Stimulated activated CD4-positive, alpha-beta T cell treated with anti-CD3 and anti-CD28 coated beads, Interleukin-4, amount 100 ng/mL, for 1 hour (primary cell): ENCODE measurements around the gene ACBD4.
A peak's percentile ranks its signal among the peaks of the same experiment; 100 is the strongest.

Experiments used
- DNase-seq: peaks from one replicate; pipeline ENCODE4 v3.0.0-alpha.2; 2020

The ACBD4 gene

DNA sequence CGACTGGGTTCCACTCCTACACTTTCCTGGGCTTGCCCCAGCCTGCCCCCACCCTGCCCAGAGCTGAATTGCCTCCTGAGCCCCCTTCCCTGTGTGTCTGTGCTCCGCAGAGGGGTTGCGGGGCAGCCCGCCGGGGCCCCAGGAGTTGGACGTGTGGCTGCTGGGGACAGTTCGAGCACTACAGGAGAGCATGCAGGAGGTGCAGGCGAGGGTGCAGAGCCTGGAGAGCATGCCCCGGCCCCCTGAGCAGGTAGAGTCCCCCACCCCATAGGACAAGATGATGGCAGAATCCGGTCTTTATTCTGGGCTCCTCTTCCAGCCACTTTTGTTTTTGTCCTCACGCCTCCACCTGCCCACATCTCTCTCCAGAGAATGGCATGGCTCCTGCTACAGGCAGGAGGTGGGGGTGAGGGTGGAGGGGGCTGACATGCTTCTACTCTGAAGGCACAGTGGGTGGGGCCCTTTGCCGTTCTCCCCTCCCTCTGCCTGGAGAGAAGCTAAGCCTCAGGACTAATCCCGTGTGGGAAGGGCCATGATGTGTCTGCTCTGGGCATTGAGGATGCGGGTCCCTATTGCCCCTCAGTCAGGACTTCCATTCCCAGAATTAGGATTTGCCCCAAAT, 3.5 kb downstream of the ACBD4 start:
- DNase-seq = no peak

DNA sequence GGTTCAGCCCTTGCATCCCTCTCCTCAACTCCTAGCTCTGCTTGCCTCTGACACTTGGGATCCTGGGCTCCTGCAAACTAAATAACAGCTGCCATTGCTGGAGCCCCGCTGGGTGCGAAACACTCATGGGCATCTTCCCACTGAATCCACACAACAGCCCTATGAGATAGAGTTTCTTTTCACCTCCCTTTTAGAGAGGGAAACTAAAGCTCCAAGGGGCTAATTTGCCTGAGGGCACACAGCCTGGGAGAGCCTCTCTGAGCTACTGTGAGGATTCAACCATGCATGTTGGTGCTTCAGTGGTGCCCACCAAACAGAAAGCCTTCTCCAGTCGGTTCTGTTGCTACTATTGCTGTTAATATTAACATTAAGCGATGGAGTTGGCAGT, 4.0 kb downstream of the ACBD4 start:
- no peak for DNase-seq

DNA sequence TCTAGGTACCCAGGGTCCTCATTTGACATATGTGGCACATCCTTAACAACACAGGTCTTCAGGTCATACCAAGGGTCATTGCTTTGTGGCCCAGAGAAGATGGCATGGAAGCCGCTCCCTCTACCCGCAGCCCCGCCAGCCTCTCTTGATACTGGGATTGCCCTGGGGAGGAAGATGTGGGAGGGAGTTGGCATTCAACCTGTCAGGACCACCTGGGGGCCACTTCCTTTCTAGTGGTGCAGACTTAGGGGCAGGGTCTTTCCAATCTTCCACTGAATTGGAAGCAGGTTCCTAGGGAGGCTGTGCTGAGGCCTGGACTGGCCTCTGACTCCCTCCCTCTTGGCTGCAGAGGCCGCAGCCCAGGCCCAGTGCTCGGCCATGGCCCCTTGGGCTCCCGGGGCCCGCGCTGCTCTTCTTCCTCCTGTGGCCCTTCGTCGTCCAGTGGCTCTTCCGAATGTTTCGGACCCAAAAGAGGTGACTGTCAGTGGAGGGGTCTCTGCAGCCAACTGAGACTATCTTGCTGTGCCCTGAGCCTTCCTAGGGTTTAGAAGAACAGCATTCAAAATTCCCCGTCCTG, 7.7 kb downstream of the ACBD4 start:
- no peak for DNase-seq

- peak; percentile 41 for DNase-seq
Observed at GRCh38 chr17:45143767-45144198, 8.3 kb downstream of the ACBD4 start.

DNA sequence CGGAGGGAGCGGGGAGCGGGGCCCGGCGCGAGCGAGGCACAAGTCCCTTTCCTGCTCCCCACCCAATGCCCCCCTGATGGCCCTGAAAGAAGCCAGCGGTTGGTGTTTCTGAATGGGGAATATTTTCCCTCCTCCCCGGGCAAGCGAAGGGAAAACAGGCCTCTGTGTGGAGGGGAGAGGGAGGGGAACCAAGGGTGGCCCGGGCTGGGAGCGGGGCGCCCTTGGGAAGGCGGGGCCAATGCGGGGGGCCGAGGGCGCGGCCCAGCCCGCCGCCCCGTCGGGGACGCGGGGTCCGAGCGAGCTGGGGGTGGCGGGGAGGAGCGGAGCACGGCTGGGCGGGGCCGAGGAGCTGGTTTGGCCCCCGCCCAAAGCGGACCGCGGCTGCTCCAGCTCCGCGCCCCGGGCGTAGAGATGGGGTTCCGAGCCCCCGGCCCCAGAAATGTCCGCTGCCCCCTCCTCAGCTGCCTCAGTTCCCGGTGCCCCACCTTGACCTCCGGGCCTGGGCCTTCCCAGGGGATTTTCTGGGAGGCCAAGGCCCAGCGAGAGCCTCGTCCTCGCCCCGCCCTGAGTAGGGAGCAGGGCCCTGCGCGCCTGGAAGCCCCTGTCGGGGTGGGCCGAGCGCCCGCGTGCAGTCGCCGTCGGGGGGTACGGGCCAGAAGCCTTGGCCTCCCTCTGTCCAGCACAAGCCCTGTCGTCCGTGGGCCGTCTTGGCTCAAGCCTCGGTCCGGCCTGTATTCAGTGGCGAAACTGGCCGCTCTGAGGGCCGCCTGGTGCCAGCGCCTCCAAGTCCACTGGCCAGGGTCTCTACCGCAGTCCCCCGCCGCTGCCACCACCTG, 8.9 kb downstream of the ACBD4 start:
- peak; percentile 36 for DNase-seq

DNA sequence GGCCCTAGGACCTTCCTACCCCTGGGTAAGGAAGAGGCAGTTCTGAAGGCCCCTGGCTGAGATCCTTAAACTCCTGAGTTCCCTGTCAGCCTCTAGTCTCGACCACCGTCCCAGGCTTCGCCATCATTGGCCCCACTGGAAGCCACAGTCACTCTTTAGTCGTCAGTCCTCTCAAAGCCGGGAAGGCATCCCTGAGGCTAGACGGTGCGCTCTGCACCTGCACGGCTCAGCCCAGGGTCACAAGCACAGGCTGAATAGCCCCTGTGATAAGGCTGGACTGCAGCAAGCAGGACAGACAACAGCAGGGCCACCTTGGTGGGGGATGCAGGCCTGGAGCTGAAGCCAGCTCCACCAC, 9.5 kb downstream of the ACBD4 start:
- no peak for DNase-seq

- no peak for DNase-seq
Observed at GRCh38 chr17:45146166-45146565, 10.7 kb downstream of the ACBD4 start.

GRCh38 chr17:45146592-45146889, 11.1 kb downstream of the ACBD4 start:
- no peak for DNase-seq

DNA sequence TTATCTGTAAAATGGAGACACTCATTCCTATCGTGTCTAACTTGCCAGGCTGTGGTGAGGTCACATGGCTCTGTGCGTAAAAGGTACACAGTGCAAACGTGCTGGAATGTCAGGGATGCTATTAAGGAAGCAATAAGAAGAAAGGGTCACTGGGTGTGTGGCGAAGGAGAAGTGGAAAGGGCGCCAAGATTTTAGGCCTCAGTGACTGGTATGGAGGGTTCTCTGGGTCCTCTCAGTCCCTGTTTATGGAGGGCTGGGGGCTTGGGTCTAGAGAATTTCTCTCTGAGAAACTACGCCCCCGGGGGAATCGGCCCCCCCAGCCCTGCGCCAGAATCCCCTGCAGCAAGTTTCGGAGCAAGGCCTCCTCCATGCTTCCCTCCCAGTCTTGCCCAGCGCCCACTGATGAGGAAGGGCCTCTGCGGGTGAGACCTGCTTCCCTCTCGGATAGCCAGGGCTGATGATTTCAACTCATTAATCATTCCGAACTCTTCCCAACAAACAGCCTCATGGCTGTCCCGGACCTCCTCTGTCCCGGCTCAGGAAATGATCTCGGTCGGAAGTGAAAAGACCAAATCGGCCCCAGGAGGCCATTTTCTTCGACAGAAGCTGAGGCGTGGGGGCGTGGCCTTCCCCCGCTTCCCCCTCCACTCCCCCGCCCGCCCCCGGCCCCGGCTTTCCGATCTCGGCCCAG, 11.5 kb downstream of the ACBD4 start:
- no peak for DNase-seq

GRCh38 chr17:45147581-45148182, 12.2 kb downstream of the ACBD4 start:
- DNase-seq = peak; percentile 79

DNA sequence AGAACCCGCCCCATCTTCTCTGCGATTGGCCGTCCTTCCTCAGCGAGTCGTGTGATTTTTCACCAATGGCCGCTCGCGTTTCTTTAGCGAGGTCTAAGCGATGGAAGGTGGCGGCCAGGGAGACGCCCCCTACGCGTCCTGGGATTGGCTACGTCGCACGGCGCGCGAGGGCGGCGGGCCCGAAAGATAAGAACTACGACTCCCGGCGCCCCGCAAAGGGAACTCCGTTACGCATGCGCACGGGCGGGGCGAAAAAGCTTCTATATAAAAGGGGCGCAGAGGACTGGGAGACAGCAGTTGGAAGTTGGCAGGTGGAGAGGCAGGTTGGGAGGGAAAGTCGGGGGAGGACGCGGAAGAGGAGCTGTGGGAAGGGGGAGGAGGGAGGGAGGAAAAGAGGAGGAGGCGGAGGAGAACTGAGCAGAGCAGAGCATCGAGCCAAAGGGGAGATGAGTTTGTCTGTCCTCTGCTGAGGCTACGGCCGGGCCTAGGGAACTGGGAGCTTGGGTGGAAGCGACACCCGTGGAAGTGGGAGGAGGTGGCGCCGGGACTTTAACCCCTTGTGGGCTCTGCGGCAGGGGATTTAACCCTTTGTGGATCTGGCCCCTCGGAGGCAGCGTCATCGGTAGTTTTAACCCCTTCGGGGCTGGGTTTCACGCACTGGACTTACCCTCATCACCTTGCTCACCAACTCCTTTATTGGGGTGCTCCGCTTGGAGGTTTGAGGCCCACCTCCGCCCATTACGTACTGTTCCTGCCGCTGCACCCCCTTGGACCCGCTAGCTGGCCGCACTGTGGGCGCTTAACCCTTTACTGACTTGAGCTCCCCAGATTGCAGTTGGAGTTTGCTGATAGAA, 12.9 kb downstream of the ACBD4 start, which contains the start of gene HEXIM1:
TSS of gene HEXIM1 (plus strand) at position 293 of the 854 bp plus-strand sequence. CDS start 716 bp downstream, outside the sequence.
- DNase-seq = peak; percentile 98

DNA sequence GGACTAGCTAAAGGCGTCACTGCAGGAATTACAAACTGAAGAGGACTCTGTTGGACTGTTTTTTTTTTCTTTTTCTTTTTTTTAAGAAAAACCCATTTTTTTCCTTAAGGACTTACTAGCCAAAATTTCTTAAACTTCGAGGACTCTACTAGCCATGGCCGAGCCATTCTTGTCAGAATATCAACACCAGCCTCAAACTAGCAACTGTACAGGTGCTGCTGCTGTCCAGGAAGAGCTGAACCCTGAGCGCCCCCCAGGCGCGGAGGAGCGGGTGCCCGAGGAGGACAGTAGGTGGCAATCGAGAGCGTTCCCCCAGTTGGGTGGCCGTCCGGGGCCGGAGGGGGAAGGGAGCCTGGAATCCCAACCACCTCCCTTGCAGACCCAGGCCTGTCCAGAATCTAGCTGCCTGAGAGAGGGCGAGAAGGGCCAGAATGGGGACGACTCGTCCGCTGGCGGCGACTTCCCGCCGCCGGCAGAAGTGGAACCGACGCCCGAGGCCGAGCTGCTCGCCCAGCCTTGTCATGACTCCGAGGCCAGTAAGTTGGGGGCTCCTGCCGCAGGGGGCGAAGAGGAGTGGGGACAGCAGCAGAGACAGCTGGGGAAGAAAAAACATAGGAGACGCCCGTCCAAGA, 13.7 kb downstream of the ACBD4 start:
- DNase-seq = peak; percentile 75

GRCh38 chr17:45149669-45150664, 14.5 kb downstream of the ACBD4 start:
- DNase-seq = peak; percentile 54

DNA sequence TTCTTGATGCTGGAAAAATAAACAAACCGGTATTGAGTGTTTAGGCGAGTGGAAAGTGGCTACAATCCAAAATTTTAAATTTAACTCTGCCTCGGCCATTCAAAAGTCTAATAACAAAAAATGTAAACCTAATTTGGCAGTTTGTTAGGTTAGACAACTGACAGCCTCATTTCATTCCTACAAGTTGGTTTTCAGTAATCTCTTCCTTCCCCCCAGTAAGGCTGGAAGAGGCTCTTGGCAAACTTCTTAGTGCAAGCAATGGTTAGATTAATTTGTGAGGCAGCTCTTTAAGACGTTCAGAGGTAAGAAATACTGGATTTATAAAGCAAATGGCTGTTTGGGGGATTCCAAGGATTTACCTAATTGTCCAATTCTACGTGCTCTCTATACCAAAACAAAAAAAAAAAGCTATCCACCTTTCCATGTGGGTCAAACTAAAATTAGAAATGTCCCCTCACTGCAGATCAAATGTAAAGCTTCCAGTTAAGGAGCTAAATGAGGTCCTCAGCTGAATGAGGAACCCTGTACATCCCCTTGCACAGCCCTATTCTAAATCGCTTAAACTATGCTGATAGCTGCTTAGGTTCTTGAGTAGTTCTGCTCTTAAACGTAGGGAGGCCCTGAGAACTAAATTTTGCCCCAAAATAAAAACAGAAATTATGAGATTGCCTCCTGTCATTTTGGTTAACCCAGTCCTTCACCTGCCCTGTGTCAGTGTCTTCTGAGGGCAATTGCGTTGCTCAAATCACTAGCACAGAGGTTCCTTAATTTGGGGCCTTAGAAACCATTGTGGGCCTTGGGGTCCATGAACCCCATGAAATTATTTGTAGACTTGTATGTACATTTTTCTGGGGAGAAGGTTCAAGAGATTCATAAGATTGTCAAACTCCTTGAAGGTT, 15.7 kb downstream of the ACBD4 start:
- DNase-seq = no peak

DNA sequence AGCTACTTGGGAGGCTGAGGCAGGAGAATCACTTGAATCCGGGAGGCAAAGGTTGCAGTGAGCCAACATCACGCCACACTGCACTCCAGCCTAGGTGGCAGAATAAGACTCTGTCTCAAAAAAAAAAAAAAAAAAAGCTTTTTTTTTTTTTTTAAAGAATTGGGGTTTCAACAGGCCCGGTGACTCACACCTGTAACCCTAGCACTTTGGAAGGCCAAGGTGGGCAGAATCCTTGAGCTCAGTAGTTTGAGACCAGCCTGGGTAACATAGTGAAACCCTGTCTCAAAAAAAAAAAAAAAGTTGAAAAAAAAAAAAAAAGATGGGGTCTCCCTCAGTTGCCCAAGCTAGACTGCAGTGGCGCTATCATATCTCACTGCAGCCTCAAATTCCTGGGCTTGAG, 19.5 kb downstream of the ACBD4 start:
- no peak for DNase-seq

DNA sequence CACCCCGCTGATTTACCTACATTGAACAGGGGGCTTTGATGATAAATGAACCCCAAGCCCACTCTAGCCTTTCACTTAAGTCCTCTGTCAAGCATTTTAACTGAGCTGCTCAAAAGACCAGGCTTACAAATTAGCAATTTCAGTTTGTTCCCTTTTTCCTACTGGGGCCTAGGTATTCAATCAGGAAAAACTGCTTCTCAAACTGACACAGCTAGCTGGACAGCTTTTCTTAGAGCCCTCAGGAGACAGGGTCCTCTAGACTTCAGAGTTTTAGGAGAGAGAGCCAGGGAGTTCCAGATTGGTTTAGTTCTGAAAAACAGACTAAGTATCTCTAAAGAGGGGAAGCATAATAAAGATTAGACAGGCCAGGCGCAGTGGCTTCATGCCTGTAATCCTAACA, 20.0 kb downstream of the ACBD4 start:
- no peak for DNase-seq

DNA sequence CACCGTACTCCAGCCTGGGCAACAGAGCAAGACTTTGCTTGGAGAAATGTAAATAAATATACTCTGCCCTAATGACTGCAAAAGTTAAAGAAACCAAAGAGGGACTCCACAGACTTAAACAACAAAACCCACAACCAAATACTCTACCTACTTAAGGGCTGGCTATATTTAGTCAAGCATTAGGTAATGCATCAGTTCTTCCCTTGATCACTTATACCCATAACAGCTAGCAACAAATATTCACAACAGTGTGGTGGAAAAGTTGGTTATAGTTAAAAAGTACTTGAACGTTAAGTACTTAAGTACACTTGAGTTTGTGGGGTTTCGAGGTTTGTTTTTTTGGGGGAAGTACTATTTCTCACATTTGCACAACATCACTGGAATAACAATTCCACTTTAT, 20.8 kb downstream of the ACBD4 start:
- DNase-seq = no peak

GRCh38 chr17:45160447-45161287, 25.2 kb downstream of the ACBD4 start:
- DNase-seq = peak; percentile 65
